Endodermal cell (in vitro differentiated cells): ENCODE results near the gene SIMC1. TPM values are rescaled to one million over a fixed set of nuclear protein-coding genes. Genes with fewer than 3 reads are reported as not detected.

Experiments
- DNase-seq: peaks from one replicate; pipeline ENCODE4 v3.0.0-alpha.2; 2017
- H3K27ac ChIP-seq: 2 replicates; pipeline ENCODE4 v1.5.1; 2013; ENCODE audit warnings: mild to moderate bottlenecking, low read depth, low read length, moderate library complexity
- H3K27me3 ChIP-seq: 2 replicates; pipeline ENCODE4 v1.6.1; 2013; ENCODE audit warnings: mild to moderate bottlenecking, low read length, moderate library complexity; ENCODE audit not compliant: insufficient read depth, control insufficient read depth, poor library complexity, severe bottlenecking
- H3K36me3 ChIP-seq: 2 replicates; pipeline ENCODE4 v1.7.0; 2013; ENCODE audit warnings: mild to moderate bottlenecking, low read length, moderate library complexity; ENCODE audit not compliant: control insufficient read depth, insufficient read depth
- H3K4me1 ChIP-seq: one replicate; pipeline ENCODE4 v1.7.0; 2013; ENCODE audit warnings: low read length; ENCODE audit not compliant: control insufficient read depth, insufficient read depth
- H3K4me3 ChIP-seq: 2 replicates; pipeline ENCODE4 v1.5.1; 2013; ENCODE audit warnings: mild to moderate bottlenecking, low read length, moderate library complexity
- H3K9ac ChIP-seq: 2 replicates; pipeline ENCODE4 v1.6.1; 2013; ENCODE audit warnings: mild to moderate bottlenecking, low read length, moderate library complexity; ENCODE audit not compliant: poor library complexity, severe bottlenecking; ENCODE audit errors: extremely low read depth
- H3K9me3 ChIP-seq: 2 replicates; pipeline ENCODE4 v1.6.1; 2013; ENCODE audit warnings: mild to moderate bottlenecking, low read length, moderate library complexity; ENCODE audit not compliant: control insufficient read depth
- H3K27ac Mint-ChIP-seq: 2 replicates; pipeline ENCODE4 v1.8.0; 2020; ENCODE audit warnings: mixed read lengths
- H3K27me3 Mint-ChIP-seq: 2 replicates; pipeline ENCODE4 v1.8.0; 2021; ENCODE audit warnings: mild to moderate bottlenecking, mixed read lengths; ENCODE audit not compliant: insufficient read depth
- H3K36me3 Mint-ChIP-seq: 2 replicates; pipeline ENCODE4 v1.8.0; 2020; ENCODE audit warnings: low read depth, mixed read lengths
- H3K4me1 Mint-ChIP-seq: 2 replicates; pipeline ENCODE4 v1.8.0; 2020; ENCODE audit warnings: mixed read lengths
- H3K4me3 Mint-ChIP-seq: 2 replicates; pipeline ENCODE4 v1.8.0; 2020; ENCODE audit warnings: mild to moderate bottlenecking, moderate library complexity, mixed read lengths
- H3K9me3 Mint-ChIP-seq: 2 replicates; pipeline ENCODE4 v1.8.0; 2020; ENCODE audit warnings: mild to moderate bottlenecking, mixed read lengths
- CTCF ChIP-seq: fragments of 200-600 bp; sonication (generic); conservative IDR thresholded peaks from 2 replicates; pipeline ENCODE4 v1.5.0; 2021; ENCODE audit warnings: antibody characterized with exemption, mild to moderate bottlenecking
- WGBS, 2 experiments: methylation state at CpG; one replicate each; pipeline versions ENCODE4 v1.1.5 to v1.1.7; 2013; ENCODE audit warnings: missing lambda C conversion rate in 2 of 2, mixed read lengths in 1 of 2; ENCODE audit not compliant: insufficient coverage in 1 of 2, insufficient read length in 1 of 2; 5-methylcytosine and 5-hydroxymethylcytosine counted together
- total RNA-seq, 2 donors: library from RNA; stranded (reverse); fragmentation: NEBNext Ultra II Directional in 1 of 2; extraction: Animal tissue kit (Norgen Biotek cat#: 25700) in 1 of 2; gene quantifications; 2 replicates in 1 of 2; 3 replicates in 1 of 2; pipeline ENCODE4 v1.2.1, GENCODE V29; 2021

SIMC1 gene
- total RNA-seq, 2 donors from 2014 or later = 23.5 to 35.8 TPM

- peaks cover 52% of the 10 kb centered on the region for H3K36me3 ChIP-seq
- Mint-ChIP-seq H3K36me3 (peaks cover 52% of the 10 kb centered on the region), H3K27me3 (no peaks in the 10 kb centered on the region), H3K9me3 (no peaks in the 10 kb centered on the region), H3K27ac (no peak overlapping the region), H3K4me3 (no peak overlapping the region), H3K4me1 (no peaks in the 10 kb centered on the region)
- no peak for TF ChIP-seq CTCF
- no peaks in the 10 kb centered on the region for H3K4me1 ChIP-seq
- H3K27me3 ChIP-seq = no peaks in the 10 kb centered on the region
- H3K9me3 ChIP-seq = no peaks in the 10 kb centered on the region
- WGBS, 2 experiments = 95 to 100% methylated on average over 1 to 3 of the region's 3 CpGs
- H3K27ac ChIP-seq = no peak overlapping the region
- no peak overlapping the region for H3K9ac ChIP-seq
- H3K4me3 ChIP-seq = no peak overlapping the region
- no peak for DNase-seq
Observed at GRCh38 chr5:176381979-176382378, 143.8 kb downstream of the SIMC1 start.

GRCh38 chr5:176382721-176383120, 144.5 kb downstream of the SIMC1 start:
- WGBS, 2 experiments = 92 to 100% methylated on average over 2 to 3 of the region's 3 CpGs
- no peak overlapping the region for H3K4me3 ChIP-seq
- H3K9ac ChIP-seq = no peak overlapping the region
- H3K4me1 Mint-ChIP-seq = peaks cover 7% of the 10 kb centered on the region
- DNase-seq = no peak
- no peak overlapping the region for H3K27ac Mint-ChIP-seq
- H3K36me3 Mint-ChIP-seq = peaks cover 52% of the 10 kb centered on the region
- no peak for TF ChIP-seq CTCF
- no peaks in the 10 kb centered on the region for H3K27me3 Mint-ChIP-seq
- H3K9me3 Mint-ChIP-seq = no peaks in the 10 kb centered on the region
- H3K4me1 ChIP-seq = peaks cover 6% of the 10 kb centered on the region
- no peak overlapping the region for H3K27ac ChIP-seq
- no peaks in the 10 kb centered on the region for H3K27me3 ChIP-seq
- peaks cover 52% of the 10 kb centered on the region for H3K36me3 ChIP-seq
- no peaks in the 10 kb centered on the region for H3K9me3 ChIP-seq
- H3K4me3 Mint-ChIP-seq = no peak overlapping the region

GRCh38 chr5:176383248-176383905, 145.2 kb downstream of the SIMC1 start:
- H3K27ac Mint-ChIP-seq = no peak overlapping the region
- Histone ChIP-seq H3K9me3 (no peaks in the 10 kb centered on the region), H3K36me3 (peaks cover 52% of the 10 kb centered on the region), H3K4me1 (peaks cover 6% of the 10 kb centered on the region), H3K27me3 (no peaks in the 10 kb centered on the region), H3K4me3 (no peak overlapping the region), H3K27ac (no peak overlapping the region), H3K9ac (no peak overlapping the region)
- no peak overlapping the region for H3K4me3 Mint-ChIP-seq
- no peaks in the 10 kb centered on the region for H3K9me3 Mint-ChIP-seq
- H3K4me1 Mint-ChIP-seq = peaks cover 9% of the 10 kb centered on the region
- peaks cover 52% of the 10 kb centered on the region for H3K36me3 Mint-ChIP-seq
- 94 to 95% methylated on average over 11 to 15 of the region's 15 CpGs for WGBS, 2 experiments
- no peak for DNase-seq
- H3K27me3 Mint-ChIP-seq = no peaks in the 10 kb centered on the region
- TF ChIP-seq CTCF = no peak
